G401.6 (cell line): ENCODE measurements around the gene RERG.

Source experiments
- FAIRE-seq: peaks from 2 replicates; lab custom pipeline; 2012; peaks lifted over from hg19 to GRCh38; lab: Jason Lieb, UNC

RERG gene

DNA sequence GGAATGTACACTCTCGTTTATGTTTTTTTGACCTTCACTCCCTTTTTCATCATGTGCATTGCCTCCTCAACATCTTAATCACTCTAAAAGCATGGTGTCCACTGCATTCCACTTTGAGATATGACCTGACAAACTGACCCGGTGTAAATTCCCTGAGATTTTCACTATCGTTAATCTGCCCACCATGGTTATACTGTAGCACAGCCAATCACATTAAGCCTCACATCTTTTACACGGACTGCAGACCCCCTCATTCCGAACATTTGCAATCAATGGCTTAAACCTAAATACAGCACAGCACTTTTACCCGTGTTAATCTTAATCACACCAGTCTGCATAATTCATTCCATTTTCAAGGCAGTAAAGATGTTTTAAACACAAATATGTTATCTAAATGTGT lies 2.4 kb downstream of the RERG start:
- FAIRE-seq: no peak

DNA sequence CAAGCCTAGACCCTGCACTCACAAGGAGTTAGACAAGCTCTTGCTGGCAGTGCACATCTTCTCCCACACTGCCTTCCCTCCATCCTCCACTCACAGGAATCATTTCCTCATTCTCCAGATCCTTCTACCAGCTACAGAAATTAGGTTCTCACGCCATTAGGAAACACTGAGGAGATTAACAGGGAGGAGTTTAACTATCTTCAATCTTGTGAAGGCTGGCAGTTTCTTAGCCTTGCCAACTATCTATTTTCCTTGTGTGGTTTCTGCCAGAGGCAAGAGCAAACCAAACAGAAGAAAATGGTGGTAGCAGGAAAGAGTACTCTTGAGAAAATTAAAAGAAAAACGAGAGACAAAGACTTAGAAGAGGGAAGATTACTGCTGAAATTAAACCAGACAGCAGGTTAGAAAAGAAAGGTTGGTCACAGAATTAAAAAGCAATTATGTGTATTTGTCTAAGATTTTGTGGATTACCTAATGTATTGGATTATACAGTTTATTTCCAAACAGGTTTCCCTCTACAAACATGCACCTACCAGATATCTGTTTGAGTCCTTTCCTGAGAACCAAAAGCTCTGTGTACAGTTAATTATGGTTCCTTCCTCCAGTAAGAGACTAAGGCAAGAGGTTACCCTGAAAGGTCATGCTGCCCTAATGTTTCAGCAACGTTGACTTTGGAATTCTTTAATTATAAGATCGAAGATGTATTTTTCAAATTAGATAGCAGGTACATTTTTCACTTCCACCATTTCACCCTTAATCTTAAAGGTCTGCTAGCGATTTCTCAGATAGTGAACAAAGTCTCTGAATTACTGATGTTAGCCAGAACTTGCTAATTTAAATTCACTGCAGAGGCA lies 5.0 kb downstream of the RERG start:
- FAIRE-seq: no peak

DNA sequence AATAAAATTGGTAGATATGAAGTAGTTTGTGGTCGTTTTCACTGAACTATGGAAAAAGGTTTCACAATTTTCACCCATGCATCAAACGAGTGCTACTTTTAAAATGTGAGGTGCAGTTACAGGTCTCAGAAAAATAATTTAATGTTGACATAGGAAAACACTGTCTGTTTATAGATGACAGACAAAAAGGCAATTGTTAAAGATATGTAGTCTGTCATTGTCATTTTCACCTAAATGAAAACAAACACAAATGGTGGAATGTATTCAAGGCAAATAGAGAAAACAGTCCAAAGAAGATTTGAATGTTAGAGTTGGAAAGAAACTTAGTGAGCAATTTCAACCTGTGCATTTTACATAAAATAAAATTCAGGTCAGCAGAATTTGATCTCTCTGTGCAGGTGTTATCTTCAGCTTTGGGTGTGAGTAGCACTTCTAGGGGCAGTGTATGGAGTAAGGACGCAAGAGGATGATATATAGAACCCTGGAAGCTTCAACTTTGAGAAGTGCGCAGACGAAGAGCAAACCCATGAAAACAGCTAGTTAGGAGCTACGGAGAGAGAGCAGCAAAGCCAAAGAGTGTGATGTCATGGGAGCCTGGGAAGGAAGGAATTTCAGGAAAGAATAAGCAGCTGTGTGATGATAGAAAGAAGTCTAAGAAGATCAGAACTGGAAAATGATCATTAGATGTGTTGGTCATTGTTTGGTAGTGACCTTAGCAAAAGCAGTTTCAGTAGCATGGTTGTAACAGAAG lies 6.2 kb downstream of the RERG start:
- no peak for FAIRE-seq

DNA sequence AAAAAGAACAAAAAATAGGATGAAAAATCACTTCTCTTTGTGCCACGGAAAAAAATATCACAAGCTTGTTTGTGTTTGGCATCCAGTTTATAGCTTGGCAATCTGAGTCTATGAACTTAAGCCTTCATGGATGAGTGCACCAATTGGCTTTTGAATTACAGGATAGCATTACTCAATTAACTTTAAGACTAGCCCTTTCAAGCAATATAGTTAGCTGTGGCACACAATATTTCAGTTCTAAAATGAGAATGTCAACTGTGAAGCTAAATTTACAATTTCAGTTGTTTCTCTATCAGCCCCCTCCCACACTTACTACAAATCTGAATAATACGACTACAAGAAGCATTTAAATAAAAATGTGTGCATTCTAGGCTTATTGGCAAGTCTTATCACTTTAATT lies 8.3 kb downstream of the RERG start:
- FAIRE-seq: no peak

DNA sequence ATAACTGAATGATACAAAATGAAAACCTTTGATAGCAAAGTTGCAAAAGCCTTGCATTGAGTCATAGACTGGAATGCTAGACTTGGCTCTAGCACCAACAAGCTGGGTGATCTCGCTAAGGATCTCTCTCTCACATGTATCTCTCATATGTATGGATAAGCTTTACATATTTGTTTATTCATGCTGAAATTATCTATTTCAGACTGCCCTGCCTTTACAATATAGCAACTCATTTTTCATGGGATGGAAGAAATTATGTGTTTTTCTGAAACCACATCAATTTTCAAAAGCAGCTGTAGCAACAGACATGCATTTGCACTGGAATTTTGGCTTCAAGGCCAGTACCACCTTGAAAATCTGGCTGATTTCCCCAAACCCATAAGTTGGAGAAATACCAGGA lies 11.4 kb downstream of the RERG start:
- no peak for FAIRE-seq

DNA sequence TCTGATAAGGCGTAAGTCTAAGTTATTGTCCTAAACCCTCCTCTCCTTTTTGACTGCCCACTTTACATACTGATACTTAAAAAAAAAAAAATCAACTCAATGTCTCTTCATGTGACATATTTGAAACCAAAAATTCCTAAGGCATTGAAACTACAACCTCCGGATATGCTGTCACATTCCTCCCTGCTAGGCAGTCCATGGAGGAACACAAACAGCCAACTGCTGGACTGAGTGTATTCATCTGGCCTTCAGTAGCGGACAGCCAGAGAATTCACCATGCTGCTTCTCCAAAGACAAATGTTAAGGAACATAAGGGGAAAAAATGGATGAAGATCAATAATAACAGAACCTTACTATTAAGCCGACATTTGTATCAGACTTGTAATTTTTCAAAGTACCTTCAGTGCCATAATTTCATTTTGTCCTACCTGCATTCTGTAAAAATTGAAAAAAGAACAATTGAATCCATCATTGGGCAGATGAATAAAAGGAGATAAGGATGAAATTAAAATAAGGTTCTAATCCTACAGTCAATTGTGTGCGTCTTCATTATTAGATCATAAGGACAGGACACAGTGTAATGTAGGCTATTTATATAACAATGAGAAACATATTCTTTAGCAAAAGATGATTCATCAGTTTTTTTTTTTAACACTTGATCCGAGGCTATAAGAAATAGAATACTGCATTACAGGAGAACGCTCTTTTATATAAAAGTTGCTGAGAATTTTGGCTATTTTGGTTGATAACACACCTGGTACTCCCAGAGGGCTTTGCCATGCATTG lies 12.2 kb downstream of the RERG start:
- no peak for FAIRE-seq

DNA sequence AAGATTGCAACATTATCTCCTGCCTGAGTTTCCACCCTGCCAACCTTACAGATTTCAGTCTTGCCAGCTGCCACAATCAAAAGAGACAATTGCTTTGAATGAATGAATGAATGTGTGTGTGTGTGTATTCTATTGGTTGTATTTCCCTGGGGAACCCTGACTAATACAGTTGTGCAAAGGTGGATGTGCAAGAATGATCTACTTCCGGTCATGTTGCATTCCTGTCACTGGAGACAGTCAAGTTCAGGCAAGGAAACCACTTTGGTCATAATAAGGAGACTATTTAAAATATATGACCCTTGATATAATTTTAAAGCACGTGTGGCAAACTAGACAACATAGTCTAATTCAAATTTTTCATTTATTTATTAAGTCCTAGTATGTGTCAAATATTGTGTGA lies 13.1 kb downstream of the RERG start:
- FAIRE-seq: no peak

DNA sequence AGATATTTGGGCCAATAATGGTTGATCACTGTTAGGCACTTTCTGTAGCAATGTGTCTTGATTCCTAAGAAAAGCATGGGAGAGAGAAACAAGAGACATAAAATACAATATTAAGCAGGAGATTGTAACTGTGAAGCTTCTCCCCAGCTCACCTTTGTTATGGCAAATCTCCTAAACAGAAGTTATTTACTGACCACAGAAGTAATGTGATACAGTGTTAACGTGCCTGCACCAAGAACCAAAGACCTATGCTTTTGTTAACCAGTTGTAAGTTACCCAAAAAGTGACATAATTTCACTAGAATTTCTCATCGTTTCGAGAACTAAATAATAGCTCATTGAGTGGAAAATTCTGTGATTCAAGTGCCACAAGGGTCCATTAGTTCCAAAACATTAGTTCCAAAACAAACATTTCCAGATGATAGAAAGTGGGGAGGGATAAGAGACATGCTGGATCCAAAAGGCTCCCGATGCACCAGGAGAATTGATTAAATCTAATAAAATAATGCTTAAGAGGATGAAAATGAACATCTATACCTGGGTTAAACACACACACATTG lies 14.3 kb downstream of the RERG start:
- no peak for FAIRE-seq

DNA sequence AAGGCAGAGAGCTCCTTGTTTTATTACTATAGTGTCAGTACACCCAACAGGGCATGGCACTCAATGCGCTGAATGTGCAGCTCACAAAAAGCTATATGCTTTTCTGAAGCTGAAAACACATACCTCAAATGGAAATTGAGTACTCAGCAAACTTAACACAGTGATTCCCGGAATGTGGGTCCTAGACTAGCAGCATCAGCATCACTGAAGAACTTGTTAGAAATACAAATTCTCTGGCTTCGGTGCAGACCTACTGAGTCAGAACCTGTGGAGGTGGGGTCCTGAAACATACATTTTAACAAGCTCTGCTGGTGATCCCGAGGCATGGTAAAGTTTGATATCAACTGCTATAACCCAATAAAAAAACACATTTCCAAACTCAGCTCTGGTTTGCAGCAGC lies 14.9 kb downstream of the RERG start:
- FAIRE-seq: no peak

DNA sequence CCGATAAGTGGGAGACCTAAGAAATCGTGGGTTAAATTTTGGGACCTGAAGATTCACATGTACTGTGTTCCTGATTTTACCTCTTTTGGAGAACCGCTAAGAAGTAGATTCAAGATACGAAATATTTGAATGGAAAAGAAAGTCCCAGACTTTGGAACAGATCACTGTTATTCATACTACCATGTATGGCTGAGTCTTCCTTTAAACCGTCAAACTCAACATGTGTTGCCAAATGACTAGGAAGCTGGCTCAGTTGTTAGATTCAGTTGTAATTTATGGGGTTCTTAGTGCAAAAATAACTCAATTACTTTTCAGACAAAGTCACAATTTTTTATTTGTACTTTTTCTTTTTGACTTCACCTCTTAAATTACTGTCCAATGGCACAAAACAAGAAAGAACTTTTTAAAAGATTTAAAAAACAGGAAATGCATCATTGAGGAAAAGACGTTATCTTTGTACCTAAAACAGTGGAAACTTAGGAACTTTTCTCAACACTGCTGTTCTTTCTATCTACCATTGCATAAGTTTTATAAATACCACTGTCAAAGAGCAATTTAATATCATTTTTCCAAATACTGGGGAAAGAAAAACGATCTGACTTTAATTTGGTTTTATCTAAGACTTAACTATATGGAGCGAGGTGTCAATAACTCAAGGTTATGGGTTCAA lies 15.7 kb downstream of the RERG start:
- no peak for FAIRE-seq

DNA sequence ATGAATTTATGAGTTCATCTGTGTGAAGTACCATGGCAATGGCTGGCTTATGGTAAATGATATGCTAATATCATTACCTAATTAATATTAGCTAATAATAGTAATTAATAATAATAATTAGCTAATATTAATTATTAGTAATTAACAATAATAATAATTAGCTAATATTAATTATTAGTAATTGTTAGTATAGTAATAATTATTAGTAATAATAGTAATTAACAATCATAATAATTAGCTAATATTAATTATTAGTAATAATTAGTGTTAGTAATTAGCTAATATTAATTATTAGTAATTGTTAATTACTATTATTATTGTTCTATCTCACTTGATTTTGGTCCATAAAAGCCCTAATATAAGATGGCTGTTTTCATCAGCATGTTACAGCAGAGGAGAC lies 19.8 kb downstream of the RERG start:
- FAIRE-seq: peak; percentile 89

DNA sequence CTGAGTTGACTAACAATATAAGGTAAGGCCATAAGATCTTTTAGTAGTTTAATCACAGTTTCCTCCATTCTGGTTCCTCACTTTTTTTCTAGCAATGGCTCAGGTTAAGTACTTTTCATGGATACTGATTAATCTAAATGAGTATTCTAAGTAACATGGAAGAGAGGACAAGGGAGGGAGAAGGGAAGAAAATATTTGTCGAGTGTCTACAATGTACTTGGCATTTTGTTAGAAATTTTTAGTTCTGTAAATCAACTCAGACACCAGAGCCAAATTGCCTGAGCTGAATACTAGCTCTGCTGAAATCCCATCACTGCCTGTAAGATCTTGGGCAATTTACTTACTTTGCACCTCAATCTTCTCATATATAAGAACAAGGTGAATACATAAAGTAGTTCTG lies 20.2 kb downstream of the RERG start:
- no peak for FAIRE-seq

DNA sequence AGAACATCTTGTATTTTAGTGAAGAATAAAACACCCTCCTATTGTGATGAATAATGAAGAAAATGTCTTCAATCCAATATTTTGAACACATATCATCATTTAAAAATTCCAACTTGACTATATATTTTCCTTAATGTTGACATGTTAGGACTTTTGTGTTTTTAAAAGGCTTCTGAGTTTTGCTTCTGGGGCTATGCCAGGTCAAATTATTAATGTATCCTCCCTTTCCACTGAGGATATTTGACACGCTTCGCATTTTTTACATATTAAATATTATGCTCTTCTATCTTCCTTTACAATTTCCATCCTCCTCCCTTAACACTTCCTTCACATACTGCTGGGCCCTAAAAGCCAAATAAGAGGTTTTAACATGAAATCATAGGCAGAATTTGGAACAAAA lies 20.6 kb downstream of the RERG start:
- no peak for FAIRE-seq

DNA sequence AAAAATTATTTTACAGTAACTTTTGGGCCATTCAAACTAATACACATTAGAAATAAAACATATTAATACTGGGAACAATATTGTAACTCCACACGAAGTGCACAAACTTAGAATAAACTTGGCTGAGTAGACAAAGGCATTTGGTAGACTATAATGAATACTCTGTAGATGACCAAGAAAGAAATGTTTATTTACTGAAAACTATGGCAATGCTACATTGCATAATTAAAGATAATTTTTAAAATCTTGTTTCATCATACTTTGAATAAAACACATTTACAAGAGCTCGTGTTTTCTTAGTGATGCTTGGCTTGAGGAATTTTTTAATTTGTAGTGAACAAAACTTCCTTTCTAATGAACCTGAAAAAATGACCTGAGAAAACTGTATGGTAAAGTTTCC lies 21.3 kb downstream of the RERG start:
- no peak for FAIRE-seq

DNA sequence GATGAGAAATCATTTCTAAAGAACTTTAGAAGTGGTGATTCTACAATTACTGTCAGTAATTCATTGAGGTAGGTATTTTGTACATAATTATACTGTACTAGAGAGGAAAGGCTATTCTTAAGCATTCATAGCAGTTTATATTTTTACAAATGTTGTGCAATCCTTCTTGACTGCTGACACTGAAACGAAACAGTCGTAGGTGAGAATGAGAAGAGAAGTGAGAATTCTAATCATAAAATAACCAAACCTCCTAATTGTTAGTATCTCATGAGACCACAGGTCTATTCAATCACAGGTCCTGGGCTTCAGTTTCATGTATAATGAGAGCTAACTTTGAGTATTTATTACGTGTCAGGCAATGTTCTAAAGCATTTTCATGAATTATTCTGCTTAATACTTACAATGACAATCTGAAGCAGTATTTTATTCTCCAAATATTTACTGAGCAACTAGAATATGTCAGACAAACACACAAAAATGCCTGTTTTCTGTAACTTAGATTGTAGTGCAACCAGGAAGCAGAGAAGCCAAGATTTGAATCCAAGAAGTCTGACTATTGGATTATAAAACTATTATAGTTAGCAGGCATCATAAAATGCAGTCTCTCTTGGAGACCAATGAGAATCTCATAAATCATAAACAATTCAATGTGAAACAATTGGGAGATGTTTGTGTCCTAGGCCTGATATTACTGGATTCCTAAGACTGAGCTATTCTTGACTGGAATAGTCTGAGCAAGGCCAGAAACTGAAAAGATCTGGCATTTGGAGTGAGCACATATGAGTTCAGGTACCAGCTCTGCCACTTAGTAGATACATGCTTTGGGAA lies 24.3 kb downstream of the RERG start:
- FAIRE-seq: no peak

DNA sequence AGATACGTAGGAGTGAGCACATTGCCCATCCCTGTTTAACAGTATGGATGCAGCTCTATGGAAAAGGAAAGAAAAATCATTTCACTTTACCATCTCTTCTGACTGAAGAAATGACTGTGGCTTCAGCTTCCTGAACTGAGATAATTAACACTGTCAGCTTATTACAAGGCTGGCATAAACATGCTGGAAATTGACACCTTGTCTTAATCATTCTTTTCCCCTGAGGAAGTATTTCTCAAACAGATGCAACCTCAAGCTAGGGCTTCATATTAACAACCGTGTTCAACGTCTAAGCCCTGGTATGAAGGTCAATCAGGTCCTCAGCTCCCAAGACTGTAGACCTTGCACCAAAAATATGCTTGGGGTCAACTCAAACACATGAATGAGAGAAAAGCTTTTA lies 25.0 kb downstream of the RERG start:
- FAIRE-seq: no peak

DNA sequence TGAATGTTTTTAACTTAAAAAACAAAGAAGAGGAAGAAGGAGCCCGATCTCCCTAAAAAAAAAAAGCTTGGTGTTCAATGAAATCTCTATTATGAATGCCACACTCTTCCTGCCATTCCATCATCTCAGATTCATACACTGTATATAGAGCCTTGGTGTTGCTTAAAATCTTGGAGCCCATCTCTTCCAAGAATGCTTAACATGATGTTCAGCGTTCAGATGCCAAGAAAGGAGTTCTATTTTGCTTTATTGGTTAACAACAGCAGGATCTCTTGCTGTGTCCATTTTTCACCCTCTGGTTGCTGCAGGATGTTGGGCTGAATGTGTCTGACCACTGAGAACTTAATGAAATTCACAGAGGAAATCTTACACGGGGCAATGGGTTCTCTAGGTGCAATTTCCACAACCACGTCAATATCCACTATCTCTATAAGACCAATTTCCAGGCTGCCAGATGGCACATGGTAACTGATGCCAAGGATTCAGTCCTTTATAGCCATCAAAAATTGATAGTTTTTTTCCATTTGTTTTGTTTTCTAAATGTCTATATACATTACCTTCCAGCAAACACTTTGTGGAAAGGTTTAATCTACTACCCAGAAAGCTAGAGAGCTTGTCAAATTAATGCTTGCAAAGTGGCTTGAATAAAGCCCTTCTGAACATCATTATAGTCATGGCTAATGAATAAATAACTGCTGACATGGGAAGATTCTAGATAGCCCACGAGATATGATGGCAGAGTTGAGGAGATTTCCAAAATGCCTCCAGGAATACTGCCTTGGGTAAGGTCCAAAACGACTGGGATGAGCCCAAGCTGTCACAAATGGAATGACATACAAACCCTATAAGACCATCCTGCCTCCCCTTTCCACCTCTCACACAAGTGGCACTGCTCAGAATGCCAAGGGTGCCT lies 26.5 kb downstream of the RERG start:
- no peak for FAIRE-seq

DNA sequence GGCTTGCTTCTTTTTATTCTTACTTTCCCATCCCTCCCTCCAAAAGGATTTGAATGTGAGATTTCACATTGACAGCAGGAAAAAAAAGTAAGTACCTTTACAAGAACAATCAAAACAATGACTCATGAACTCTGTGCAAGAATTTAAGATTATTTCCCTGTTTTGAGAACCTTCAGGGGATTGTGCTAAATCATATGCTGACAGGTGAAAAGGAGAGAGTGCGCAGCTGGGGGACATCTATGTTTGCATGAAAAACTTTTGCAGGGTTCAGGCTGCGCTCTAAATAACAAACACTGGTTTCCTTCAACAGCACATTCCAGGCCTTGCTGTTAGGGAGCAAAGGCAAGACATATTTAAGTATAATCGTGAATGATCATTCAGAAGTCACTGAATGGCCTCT lies 27.3 kb downstream of the RERG start:
- FAIRE-seq: no peak

DNA sequence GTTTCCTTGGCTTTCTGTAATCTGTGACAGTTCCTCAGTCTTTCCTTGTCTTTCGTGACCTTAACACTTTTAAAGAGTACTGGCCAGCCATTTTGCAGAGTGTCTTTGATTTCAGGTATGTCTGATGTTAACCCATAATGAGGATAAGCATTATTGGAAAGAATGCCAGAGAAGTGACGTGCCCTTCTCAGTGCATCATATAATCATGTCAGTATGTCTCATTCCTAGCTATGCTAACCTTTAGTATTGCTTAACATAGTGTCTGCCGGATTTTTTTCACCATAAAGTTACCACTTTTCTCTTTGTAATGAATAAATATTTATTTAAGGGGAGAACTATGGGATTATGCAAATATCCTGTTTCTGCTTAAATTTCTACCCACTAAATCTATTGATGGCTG lies 28.5 kb downstream of the RERG start:
- no peak for FAIRE-seq

DNA sequence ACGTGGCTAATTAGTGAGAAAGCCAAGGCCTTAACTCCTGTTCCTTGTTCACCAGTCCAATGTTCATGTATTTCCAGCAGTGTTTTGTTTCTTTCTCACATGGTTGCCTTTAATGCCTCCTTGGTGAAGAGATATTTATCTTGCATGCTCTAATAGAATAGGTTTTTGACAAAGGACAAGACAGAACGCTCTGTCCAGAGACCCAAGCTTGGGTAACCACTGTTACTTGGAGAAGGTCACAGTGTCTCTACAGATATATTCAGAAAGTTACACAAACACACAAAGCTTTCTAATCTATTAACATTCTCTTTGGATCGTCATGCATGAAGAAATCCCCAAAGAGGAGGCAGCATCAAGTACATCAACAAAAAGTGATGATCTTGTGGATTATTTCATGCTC lies 33.1 kb downstream of the RERG start:
- FAIRE-seq: no peak
